ENCODE measurements around the gene KNSTRN. TPM values are rescaled to one million over a fixed set of nuclear protein-coding genes. Genes with fewer than 3 reads are reported as not detected.
A peak's percentile ranks its signal among the peaks of the same experiment; 100 is the strongest.

The KNSTRN gene
- total and polyA plus RNA-seq, 2 experiments from 2014 or later = 67.9 to 80.4 TPM

DNA sequence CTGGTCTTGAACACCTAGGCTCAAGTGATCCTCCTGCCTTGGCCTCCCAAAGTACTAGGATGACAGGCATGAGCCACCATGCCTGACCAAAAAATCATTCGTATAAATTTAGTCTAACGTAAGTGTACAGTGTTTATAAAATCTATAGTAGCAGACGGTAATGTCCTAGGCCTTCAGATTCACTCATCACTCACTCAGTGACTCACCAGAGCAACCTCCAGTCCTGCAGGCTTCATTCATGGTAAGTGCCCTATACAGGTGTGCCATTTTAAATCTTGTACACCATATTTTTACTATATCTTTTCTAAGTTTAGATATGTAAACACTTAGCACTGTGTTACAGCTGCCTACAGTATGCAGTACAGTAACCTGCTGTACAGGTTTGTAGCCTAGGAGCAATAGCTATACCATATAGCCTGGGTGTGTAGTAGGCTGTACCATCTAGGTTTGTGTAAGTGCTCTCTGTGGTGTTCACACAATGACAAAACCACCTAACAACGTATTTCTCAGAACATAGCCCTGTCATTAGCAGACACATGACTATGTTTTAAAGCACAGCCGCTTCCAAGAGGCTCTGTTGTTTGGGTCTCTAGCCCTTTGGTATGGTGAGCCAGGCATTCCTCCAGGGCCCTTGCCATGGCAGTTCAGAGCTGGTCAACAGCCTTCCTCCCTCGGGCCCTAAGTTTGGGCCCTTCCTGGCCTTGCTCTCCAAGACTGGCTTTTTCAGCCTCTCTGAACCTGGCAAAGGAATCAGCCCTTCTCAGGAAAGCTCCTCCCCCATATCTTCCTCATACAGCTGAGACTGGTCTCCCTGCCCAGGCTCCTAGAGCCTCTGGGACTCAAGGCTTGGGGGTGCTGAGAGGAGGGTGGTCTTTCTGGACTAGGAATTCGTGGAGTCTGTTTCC is 39.9 kb upstream of the KNSTRN start:
- DNase-seq (ENCODE audit: low spot score) (no peak), ATAC-seq (no peak)
- H3K27ac Mint-ChIP-seq = no peak overlapping the region
- H3K27me3 ChIP-seq (ENCODE audit: insufficient read depth) = no peaks in the 10 kb centered on the region
- H3K4me1 ChIP-seq (ENCODE audit: insufficient read depth) = peaks cover 2% of the 10 kb centered on the region; the same call in 1 of the 2 replicates
- H3F3A ChIP-seq (replicated peaks; ENCODE audit: low read depth) = no peaks in the 10 kb centered on the region
- H3K9me2 ChIP-seq (ENCODE audit: insufficient read depth) = no peaks in the 10 kb centered on the region
- no peak overlapping the region for H3K27ac ChIP-seq (ENCODE audit: low read depth)
- H3K27me3 Mint-ChIP-seq (ENCODE audit: insufficient read depth, low read depth, poor library complexity) = peaks cover 11% of the 10 kb centered on the region
- no peak overlapping the region for H3K4me3 ChIP-seq
- TF ChIP-seq NANOG (IDR thresholded peaks at IDR 0.05; ENCODE audit: borderline replicate concordance) (no peak), EZH2 (IDR thresholded peaks at IDR 0.05; ENCODE audit: low read depth, unreplicated experiment) (no peak), CREB1 (CRISPR knock-in tag; IDR thresholded peaks at IDR 0.05; ENCODE audit: low read depth) (no peak), EZH2phosphoT487 (IDR thresholded peaks at IDR 0.05; ENCODE audit: unreplicated experiment) (no peak)
- TF ChIP-seq, protein P1, sequence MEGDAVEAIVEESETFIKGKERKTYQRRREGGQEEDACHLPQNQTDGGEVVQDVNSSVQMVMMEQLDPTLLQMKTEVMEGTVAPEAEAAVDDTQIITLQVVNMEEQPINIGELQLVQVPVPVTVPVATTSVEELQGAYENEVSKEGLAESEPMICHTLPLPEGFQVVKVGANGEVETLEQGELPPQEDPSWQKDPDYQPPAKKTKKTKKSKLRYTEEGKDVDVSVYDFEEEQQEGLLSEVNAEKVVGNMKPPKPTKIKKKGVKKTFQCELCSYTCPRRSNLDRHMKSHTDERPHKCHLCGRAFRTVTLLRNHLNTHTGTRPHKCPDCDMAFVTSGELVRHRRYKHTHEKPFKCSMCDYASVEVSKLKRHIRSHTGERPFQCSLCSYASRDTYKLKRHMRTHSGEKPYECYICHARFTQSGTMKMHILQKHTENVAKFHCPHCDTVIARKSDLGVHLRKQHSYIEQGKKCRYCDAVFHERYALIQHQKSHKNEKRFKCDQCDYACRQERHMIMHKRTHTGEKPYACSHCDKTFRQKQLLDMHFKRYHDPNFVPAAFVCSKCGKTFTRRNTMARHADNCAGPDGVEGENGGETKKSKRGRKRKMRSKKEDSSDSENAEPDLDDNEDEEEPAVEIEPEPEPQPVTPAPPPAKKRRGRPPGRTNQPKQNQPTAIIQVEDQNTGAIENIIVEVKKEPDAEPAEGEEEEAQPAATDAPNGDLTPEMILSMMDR (conservative IDR thresholded peaks at IDR 0.05; ENCODE audit: low read depth in 2 of 2) = no peak
- H3K36me3 Mint-ChIP-seq (ENCODE audit: low read depth) = no peaks in the 10 kb centered on the region; the same call in 2 of the 3 replicates
- H3K9me3 Mint-ChIP-seq = no peaks in the 10 kb centered on the region
- no peak overlapping the region for H3K4me3 Mint-ChIP-seq
- H2AFZ ChIP-seq = no peak overlapping the region
- H3K36me3 ChIP-seq (ENCODE audit: insufficient read depth) = no peaks in the 10 kb centered on the region
- no peak overlapping the region for H3K4me2 ChIP-seq
- H3K4me1 Mint-ChIP-seq = peaks cover 36% of the 10 kb centered on the region
- H4K20me1 ChIP-seq (replicated peaks; ENCODE audit: insufficient read depth) = no peaks in the 10 kb centered on the region
- no peaks in the 10 kb centered on the region for H3K79me2 ChIP-seq (replicated peaks; ENCODE audit: insufficient read depth)

DNA sequence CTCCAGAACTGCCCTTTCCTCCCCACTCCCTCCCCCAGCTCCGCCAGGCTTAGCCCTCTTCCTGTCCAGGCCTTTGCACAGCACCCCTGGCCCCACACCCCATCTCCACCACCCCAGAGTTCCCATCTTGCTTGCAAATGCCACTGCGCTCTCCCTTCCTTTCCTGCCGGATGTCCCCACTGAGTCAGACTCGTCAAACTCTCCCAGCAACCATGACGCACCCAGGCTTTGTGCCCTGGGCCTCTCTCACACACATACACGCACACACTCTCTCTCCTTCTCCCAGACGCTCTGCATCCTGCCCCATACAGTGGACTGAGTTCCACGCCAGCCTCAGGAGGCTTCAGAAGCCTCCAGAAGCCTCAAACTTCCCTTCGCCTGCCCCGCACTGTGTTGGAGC is 39.0 kb upstream of the KNSTRN start:
- Mint-ChIP-seq H3K4me1 (peaks cover 30% of the 10 kb centered on the region), H3K9me3 (no peaks in the 10 kb centered on the region), H3K36me3 (ENCODE audit: low read depth) (no peaks in the 10 kb centered on the region; the same call in 2 of the 3 replicates), H3K27ac (no peak overlapping the region; the same call in 1 of the 2 replicates), H3K4me3 (no peak overlapping the region), H3K27me3 (ENCODE audit: insufficient read depth, low read depth, poor library complexity) (peaks cover 11% of the 10 kb centered on the region)
- peak overlapping the region; percentile 52 for H2AFZ ChIP-seq
- H3K27me3 ChIP-seq (ENCODE audit: insufficient read depth) = no peaks in the 10 kb centered on the region
- no peaks in the 10 kb centered on the region for H4K20me1 ChIP-seq (replicated peaks; ENCODE audit: insufficient read depth)
- no peaks in the 10 kb centered on the region for H3F3A ChIP-seq (replicated peaks; ENCODE audit: low read depth)
- no peak overlapping the region for H3K27ac ChIP-seq (ENCODE audit: low read depth)
- H3K9me2 ChIP-seq (ENCODE audit: insufficient read depth) = no peaks in the 10 kb centered on the region
- no peaks in the 10 kb centered on the region for H3K79me2 ChIP-seq (replicated peaks; ENCODE audit: insufficient read depth)
- H3K4me2 ChIP-seq = no peak overlapping the region
- H3K4me3 ChIP-seq = no peak overlapping the region
- H3K36me3 ChIP-seq (ENCODE audit: insufficient read depth) = no peaks in the 10 kb centered on the region
- DNase-seq (ENCODE audit: low spot score) (no peak), ATAC-seq (no peak)
- H3K4me1 ChIP-seq (ENCODE audit: insufficient read depth) = no peaks in the 10 kb centered on the region; the same call in 1 of the 2 replicates
- TF ChIP-seq JUNB (IDR thresholded peaks at IDR 0.05; ENCODE audit: unreplicated experiment) (no peak), ZNF331 (CRISPR knock-in tag; IDR thresholded peaks at IDR 0.05; ENCODE audit: low read depth) (no peak), ZNF114 (CRISPR knock-in tag; IDR thresholded peaks at IDR 0.05) (no peak), EZH2 (IDR thresholded peaks at IDR 0.05; ENCODE audit: low read depth, unreplicated experiment) (no peak), NANOG (IDR thresholded peaks at IDR 0.05; ENCODE audit: borderline replicate concordance) (no peak), POLR2AphosphoS5 (IDR thresholded peaks at IDR 0.05; ENCODE audit: low read depth) (no peak), STAT1 (IDR thresholded peaks at IDR 0.05; ENCODE audit: unreplicated experiment) (no peak), CREB1 (CRISPR knock-in tag; IDR thresholded peaks at IDR 0.05; ENCODE audit: low read depth) (no peak), EZH2phosphoT487 (IDR thresholded peaks at IDR 0.05; ENCODE audit: unreplicated experiment) (no peak)
- TF ChIP-seq, protein P2, sequence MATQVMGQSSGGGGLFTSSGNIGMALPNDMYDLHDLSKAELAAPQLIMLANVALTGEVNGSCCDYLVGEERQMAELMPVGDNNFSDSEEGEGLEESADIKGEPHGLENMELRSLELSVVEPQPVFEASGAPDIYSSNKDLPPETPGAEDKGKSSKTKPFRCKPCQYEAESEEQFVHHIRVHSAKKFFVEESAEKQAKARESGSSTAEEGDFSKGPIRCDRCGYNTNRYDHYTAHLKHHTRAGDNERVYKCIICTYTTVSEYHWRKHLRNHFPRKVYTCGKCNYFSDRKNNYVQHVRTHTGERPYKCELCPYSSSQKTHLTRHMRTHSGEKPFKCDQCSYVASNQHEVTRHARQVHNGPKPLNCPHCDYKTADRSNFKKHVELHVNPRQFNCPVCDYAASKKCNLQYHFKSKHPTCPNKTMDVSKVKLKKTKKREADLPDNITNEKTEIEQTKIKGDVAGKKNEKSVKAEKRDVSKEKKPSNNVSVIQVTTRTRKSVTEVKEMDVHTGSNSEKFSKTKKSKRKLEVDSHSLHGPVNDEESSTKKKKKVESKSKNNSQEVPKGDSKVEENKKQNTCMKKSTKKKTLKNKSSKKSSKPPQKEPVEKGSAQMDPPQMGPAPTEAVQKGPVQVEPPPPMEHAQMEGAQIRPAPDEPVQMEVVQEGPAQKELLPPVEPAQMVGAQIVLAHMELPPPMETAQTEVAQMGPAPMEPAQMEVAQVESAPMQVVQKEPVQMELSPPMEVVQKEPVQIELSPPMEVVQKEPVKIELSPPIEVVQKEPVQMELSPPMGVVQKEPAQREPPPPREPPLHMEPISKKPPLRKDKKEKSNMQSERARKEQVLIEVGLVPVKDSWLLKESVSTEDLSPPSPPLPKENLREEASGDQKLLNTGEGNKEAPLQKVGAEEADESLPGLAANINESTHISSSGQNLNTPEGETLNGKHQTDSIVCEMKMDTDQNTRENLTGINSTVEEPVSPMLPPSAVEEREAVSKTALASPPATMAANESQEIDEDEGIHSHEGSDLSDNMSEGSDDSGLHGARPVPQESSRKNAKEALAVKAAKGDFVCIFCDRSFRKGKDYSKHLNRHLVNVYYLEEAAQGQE (IDR thresholded peaks at IDR 0.05; ENCODE audit: unreplicated experiment) = no peak
- TF ChIP-seq, protein P3, sequence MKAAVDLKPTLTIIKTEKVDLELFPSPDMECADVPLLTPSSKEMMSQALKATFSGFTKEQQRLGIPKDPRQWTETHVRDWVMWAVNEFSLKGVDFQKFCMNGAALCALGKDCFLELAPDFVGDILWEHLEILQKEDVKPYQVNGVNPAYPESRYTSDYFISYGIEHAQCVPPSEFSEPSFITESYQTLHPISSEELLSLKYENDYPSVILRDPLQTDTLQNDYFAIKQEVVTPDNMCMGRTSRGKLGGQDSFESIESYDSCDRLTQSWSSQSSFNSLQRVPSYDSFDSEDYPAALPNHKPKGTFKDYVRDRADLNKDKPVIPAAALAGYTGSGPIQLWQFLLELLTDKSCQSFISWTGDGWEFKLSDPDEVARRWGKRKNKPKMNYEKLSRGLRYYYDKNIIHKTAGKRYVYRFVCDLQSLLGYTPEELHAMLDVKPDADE (IDR thresholded peaks at IDR 0.05) = no peak
- TF ChIP-seq, protein P1 (conservative IDR thresholded peaks at IDR 0.05; ENCODE audit: low read depth in 2 of 2) = no peak

All from GM23338 (cell line).